Dermis microvascular lymphatic vessel endothelial cell (primary cell): ENCODE measurements around the gene C1QTNF12. TPM values are rescaled to one million over a fixed set of nuclear protein-coding genes. Genes with fewer than 3 reads are reported as not detected.
"Not testable (repeated sequence)": the region's sequence is repeated elsewhere in the genome, so short reads cannot be mapped to it uniquely, and the experiment has no call there.

Experiments
- DNase-seq, 2 donors: peaks; one replicate each; pipeline versions ENCODE4 v3.0.0 to v3.0.0-alpha.2; 2010; ENCODE audit warnings: low read depth in 2 of 2
- total RNA-seq: library from RNA; depleted of rRNA; stranded (reverse); fragments of >200 nt; gene quantifications from 2 replicates; pipeline ENCODE4 v1.2.1, GENCODE V29; 2014

C1QTNF12 gene
- total RNA-seq, 1 donor from 2014 or later: 0.51 TPM

DNA sequence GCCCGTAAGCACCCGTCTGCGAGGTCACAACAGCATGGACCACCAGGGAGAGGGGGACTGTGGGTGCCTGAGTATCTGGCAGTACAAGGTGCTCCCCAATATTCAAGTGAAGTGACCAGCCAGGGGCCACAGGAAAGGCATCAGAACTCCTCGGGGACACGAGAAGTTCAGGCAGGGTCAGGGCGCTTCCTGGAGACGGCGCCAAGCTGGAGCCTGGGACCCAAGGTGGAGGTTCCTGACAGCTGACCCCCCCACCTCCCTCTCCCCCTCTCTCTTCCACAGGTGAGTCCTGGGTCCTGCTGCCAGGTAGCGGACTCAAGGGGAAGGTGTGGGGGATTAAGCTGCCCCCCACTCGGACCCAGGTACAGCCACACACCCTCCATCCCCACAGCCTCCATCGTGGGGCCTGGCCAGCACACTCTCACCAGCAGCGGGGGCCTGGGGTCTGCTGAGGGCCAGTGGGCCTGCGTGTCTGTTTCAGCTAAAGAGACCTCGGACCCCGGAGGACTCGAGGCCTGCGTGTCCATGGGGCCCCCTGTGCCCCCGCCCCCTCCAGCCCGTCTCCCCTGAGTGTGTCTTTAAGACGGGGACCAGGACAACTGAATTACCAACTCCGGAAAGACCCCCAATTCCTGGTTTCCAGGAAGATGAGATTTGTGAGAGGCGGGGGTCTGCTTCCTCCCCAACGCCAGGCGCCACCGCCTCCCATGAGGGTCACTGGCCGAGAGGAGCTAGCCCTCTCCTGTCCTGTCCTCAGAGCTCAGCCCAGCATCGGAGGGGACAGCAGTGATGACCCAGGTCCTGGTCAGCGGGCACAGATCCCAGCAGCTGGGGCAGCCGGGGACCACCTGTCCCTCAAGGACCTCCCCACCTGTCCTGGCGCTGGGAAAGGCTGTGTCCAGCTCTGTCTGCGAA lies 46.3 kb downstream of the C1QTNF12 start:
- no peak for DNase-seq

DNA sequence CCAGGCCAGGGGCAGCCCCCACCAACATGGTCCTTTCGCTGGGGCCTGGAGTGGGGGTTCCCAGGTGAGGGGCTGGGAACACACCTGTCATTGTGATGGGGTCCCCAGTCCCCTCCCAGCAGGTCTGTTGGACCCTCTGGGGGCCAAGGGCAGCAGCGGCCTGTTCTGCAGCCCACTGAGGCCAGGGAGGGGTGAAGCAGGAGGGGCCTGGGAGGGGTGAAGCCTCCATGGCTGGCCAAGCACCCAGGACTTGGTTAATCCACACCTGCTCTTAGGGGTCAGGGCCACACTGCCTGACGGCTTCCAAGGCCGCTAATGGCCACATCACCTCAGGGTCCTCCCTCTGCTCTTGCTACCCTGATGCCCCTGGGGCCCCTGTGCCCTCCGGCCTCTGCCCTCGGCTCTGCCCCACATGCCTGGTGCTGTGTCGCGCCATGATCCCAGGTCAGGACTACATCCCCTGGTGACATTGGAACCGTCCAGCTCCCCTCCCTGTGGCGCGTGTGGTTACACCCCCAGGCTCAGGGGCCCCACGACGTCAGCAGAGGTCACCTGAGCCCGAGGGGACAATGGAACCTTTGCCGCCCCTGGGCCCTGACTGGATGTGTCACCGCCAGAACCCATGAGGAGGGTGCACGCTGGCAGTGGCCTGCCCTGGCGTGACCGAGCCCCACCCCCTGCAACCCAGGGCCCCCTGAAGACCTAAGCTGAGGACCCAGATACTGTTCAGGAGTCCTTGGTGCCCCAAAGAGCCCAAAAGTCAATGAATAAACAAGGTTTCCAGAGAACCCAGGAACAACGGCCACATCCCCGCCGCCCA lies 47.2 kb downstream of the C1QTNF12 start:
- DNase-seq: no peak

DNA sequence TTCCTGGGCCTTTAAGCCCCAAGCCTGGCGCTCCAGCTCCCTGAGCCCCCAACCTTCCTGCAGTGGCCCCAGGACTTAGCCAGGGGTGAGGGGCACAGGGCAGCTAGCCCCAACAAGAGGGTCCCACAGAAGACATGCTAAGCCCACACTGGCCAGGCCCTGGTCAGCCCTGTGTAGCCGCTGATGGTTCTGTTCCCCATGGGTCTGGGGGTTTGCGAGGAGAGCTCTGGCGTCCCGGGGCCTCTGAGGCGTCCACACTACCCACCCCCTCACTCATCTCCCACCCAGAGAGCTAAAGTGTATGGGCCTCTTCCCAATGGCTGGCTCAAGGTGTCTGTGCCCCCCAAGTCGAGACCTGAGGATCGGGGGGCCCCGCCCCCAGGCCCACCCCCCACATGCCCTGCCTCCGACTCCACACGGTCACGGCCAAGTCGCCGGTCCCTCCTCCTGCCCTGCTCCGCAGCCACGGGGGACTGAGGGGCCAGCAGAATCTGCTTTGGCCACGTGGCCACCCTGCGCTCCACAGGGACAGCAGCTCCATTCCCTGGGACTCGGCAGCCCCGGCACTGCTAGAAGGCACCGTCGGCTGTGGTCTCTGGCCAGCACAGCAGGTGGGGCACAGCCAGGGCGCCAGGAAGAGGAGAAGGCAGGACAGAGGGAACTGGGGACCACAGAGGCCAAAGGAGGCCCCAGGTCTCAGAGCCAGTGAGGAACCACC lies 47.9 kb downstream of the C1QTNF12 start:
- no peak for DNase-seq

DNA sequence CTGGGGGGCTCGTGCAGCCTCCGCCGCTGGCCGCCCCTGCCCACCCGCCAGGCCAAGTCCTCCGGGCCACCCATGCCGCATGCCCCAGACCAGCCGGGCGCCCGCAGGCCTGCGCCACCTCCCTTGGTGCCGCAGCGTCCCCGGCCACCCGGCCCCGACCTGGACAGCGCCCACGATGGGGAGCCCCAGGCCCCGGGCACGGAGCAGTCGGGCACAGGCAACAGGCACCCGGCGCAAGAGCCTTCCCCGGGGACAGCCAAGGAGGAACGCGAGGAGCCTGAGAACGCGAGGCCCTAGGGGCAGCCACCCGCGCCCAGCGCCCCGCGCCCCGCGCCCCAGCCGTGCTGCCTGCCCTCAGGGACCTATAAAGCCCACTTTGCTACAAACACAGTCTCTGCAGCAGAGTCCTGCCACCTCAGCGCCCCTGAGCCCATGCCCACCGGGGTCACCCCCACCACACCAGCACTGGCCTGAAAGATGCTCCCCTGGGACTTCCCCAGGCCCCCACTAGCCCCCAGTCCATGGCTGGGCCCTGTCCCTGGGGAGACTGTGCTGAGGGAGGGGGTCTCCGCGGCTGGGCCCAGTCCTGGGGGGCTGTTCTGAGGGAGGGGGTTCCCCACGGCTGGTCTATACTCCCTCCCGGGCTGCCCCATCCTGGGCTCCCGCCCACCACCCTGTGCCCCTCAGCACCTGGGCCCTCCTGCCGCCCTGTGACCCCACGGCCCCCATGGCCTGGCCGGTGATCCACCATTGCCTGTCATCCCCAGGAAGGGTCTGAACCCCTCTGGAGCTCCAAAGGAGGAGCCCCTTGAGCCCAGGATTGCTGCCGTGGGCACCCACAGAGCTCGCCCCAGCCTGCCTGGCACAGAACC lies 48.7 kb downstream of the C1QTNF12 start:
- no peak for DNase-seq

DNA sequence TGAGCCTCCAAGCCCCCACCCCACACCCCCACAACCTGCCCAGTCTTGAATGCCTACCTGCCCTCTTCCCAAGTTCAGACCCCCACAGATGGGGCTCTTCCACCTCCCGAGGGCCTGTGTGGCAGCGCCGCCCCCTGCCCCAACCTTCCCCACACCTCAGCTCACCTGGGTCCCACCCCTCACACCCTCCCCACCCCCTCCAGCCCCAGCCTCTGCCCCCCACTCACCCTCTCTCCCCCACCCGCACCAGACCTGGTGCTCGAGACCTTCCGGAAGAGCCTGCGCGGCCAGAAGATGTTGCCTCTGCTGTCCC lies 49.4 kb downstream of the C1QTNF12 start:
- no peak for DNase-seq

DNA sequence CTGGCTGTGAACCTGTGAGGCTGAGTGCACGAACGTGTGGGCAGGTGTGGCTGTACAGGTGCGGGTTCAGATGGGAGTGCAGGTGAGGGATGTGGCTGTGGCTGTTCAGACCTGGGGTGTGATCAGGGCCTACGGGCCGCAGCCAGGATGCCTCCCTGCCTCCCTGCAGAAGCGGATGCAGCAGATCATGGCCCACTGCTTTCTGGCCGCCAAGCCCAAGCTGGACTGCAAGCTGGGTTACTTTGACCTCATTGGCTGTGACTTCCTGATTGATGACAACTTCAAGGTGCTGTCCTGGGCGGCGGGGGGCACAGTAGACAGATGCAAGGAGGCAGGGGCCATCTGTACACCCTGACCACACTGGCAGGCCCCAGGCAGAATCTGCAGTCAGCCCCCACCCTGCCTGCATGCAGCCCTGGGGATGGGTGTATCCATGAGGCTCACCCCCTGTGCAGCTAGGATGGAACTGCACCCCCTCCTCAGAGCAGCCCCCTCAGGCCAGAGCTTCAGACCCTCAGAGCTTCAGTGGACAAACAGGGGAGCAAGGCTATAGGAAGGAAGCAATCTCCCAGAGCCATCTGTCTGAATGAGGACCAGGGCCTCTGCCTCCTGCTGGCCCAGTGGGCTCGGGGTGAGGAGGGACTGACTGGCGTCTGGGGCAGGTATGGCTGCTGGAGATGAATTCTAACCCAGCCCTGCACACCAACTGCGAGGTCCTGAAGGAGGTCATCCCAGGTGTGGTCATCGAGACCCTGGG lies 49.9 kb downstream of the C1QTNF12 start:
- DNase-seq: no peak

DNA sequence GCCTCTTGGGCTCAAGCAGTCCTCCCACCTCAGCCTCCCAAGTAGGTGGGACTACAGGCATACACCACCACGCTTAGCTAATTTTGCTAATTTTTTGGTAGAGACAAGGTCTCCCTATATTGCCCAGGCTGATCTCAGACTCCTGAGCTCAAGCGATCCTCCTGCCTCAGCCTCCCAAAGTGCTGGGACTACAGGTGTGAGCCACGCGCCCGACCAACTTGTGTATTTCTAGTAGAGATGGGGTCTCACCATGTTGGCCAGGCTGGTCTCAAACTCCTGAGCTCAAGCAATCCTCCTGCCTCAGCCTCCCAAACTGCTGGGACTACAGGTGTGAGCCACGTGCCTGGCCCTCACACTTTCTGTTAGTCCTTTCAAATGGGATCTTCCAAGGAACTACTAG lies 50.8 kb downstream of the C1QTNF12 start:
- DNase-seq: not testable (repeated sequence)

DNA sequence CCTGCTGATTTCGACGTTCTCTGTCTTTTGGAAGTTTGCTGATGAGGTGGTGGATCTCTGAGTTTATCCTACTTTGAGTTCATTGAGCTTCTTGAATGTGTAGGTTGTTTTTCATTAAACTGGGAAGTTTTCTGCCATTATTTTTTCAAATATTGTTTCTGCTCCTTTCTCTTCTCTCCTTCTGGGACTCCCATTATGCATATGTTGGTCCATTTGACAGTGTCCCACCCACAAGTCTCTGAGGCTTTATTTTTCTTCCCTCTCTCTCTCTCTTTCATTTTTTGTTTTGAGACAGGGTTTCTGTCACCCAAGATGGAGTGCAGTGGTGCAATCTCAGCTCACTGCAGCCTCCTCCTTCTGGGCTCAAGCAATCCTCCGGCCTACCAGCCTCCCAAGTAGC lies 51.8 kb downstream of the C1QTNF12 start:
- no peak for DNase-seq

Other genes with a start within 250 kb of the C1QTNF12 start
- 29.0 and 54.1 TPM in 2 replicates for gene HES4, start 246.6 kb downstream of the C1QTNF12 start, total RNA-seq
- gene ISG15, start 233.2 kb downstream of the C1QTNF12 start, total RNA-seq: 92.3 and 112 TPM in 2 replicates
- 49.3 and 77.5 TPM in 2 replicates for gene AGRN, start 226.6 kb downstream of the C1QTNF12 start, total RNA-seq
- under 0.01 TPM in 1 of 2 replicates, not detected in the other for gene RNF223, start 172.4 kb downstream of the C1QTNF12 start, total RNA-seq
- gene C1orf159, start 130.6 kb downstream of the C1QTNF12 start, total RNA-seq: 5.0 and 9.1 TPM in 2 replicates
- not detected in 2 replicates for gene TTLL10, start 72.8 kb downstream of the C1QTNF12 start, total RNA-seq
- 0.26 and 0.51 TPM in 2 replicates for gene TNFRSF18, start 40.1 kb downstream of the C1QTNF12 start, total RNA-seq
- 1.5 and 3.7 TPM in 2 replicates for gene TNFRSF4, start 32.6 kb downstream of the C1QTNF12 start, total RNA-seq
- 70.0 and 104 TPM in 2 replicates for gene SDF4, start 14.7 kb downstream of the C1QTNF12 start, total RNA-seq
- 16.8 and 32.7 TPM in 2 replicates for gene B3GALT6, start 14.5 kb downstream of the C1QTNF12 start, total RNA-seq
- gene UBE2J2, start 27.1 kb upstream of the C1QTNF12 start, total RNA-seq: 30.0 and 42.0 TPM in 2 replicates
- 0.13 and 0.38 TPM in 2 replicates for gene SCNN1D, start 33.7 kb upstream of the C1QTNF12 start, total RNA-seq
- 11.8 and 19.5 TPM in 2 replicates for gene ACAP3, start 61.2 kb upstream of the C1QTNF12 start, total RNA-seq
- gene PUSL1, start 61.9 kb upstream of the C1QTNF12 start, total RNA-seq: 9.8 and 13.5 TPM in 2 replicates
- 49.6 and 71.7 TPM in 2 replicates for gene INTS11, start 77.9 kb upstream of the C1QTNF12 start, total RNA-seq
- 10.8 and 22.3 TPM in 2 replicates for gene CPTP, start 78.1 kb upstream of the C1QTNF12 start, total RNA-seq
- gene TAS1R3, start 84.6 kb upstream of the C1QTNF12 start, total RNA-seq: under 0.01 and 0.25 TPM in 2 replicates
- gene DVL1, start 102.7 kb upstream of the C1QTNF12 start, total RNA-seq: 32.6 and 37.2 TPM in 2 replicates
- 0.25 TPM in 1 of 2 replicates, not detected in the other for gene MXRA8, start 111.8 kb upstream of the C1QTNF12 start, total RNA-seq
- gene AURKAIP1, start 128.5 kb upstream of the C1QTNF12 start, total RNA-seq: 75.2 and 83.3 TPM in 2 replicates
- gene CCNL2, start 152.6 kb upstream of the C1QTNF12 start, total RNA-seq: 44.2 and 73.3 TPM in 2 replicates
- gene MRPL20, start 160.6 kb upstream of the C1QTNF12 start, total RNA-seq: 88.1 and 95.9 TPM in 2 replicates
- gene ANKRD65, start 174.6 kb upstream of the C1QTNF12 start, total RNA-seq: 0.25 and 0.26 TPM in 2 replicates
- 6.9 and 7.7 TPM in 2 replicates for gene VWA1, start 189.0 kb upstream of the C1QTNF12 start, total RNA-seq
- gene ATAD3C, start 203.0 kb upstream of the C1QTNF12 start, total RNA-seq: 0.39 and 0.89 TPM in 2 replicates
- gene ATAD3B, start 225.0 kb upstream of the C1QTNF12 start, total RNA-seq: 13.3 and 16.6 TPM in 2 replicates